H1 (cell line): ENCODE results near the gene AGPAT2. TPM values are rescaled to one million over a fixed set of nuclear protein-coding genes. Genes with fewer than 3 reads are reported as not detected.

Experiments
- CTCF ChIA-PET: fragments of 300-600 bp; sonication (Branson Sonifier 250); formaldehyde crosslinking; loops from one replicate; lab custom pipeline; 2021; ENCODE audit not compliant: partially characterized antibody; lab: Charles Lee
- POLR2A ChIA-PET: fragments of 300-600 bp; sonication (Branson Sonifier 250); formaldehyde crosslinking; loops from one replicate; lab custom pipeline; 2021; ENCODE audit warnings: inconsistent platforms; ENCODE audit not compliant: partially characterized antibody; lab: Charles Lee
- DNase-seq, 2 experiments: peaks; one replicate each; pipeline versions ENCODE4 v3.0.0 to v3.0.0-alpha.2; 2010 to 2022; ENCODE audit warnings: low spot score in 2 of 2, low read depth in 1 of 2, mixed read lengths in 1 of 2
- FAIRE-seq: peaks from 2 replicates; lab custom pipeline; 2011; peaks lifted over from hg19 to GRCh38; lab: Jason Lieb, UNC
- H2AFZ ChIP-seq: 2 replicates; pipeline ENCODE4 v1.8.1; 2012; ENCODE audit warnings: low read length, inconsistent platforms
- H2AK5ac ChIP-seq: 2 replicates; pipeline ENCODE4 v1.6.1; 2013; ENCODE audit warnings: low read depth, low read length
- H2BK120ac ChIP-seq: replicated peaks from 2 replicates; pipeline ENCODE3; 2013; ENCODE audit warnings: low read depth, low read length, inconsistent platforms
- H2BK12ac ChIP-seq: 2 replicates; pipeline ENCODE4 v1.6.1; 2013; ENCODE audit warnings: low read depth, low read length
- H2BK15ac ChIP-seq: 2 replicates; pipeline ENCODE4 v1.6.1; 2013; ENCODE audit warnings: low read length
- H2BK20ac ChIP-seq: 2 replicates; pipeline ENCODE4 v1.6.1; 2013; ENCODE audit warnings: low read length
- H2BK5ac ChIP-seq: 2 replicates; pipeline ENCODE4 v1.6.1; 2013; ENCODE audit warnings: low read depth, low read length
- H3K14ac ChIP-seq: 2 replicates; pipeline ENCODE4 v1.6.1; 2013; ENCODE audit warnings: inconsistent platforms; ENCODE audit not compliant: insufficient read length
- H3K18ac ChIP-seq: 2 replicates; pipeline ENCODE4 v1.6.1; 2013; ENCODE audit warnings: low read length; ENCODE audit errors: extremely low read depth
- H3K23ac ChIP-seq: 2 replicates; pipeline ENCODE4 v1.6.1; 2013; ENCODE audit warnings: inconsistent platforms; ENCODE audit not compliant: insufficient read length
- H3K23me2 ChIP-seq: 2 replicates; pipeline ENCODE4 v1.6.1; 2013; ENCODE audit warnings: low read depth, low read length
- H3K27ac ChIP-seq: 2 replicates; pipeline ENCODE4 v1.6.1; 2011; ENCODE audit warnings: low read depth, low read length, inconsistent platforms
- H3K27me3 ChIP-seq, 4 experiments: replicated peaks in 1 of 4; 1 replicate in 1 of 4; 2 replicates in 3 of 4; pipeline versions ENCODE4 v1.6.1 to v1.8.1; 2011 to 2013; ENCODE audit warnings: low read length in 3 of 4, mild to moderate bottlenecking in 3 of 4, inconsistent platforms in 2 of 4, mixed read lengths in 2 of 4, moderate library complexity in 1 of 4; ENCODE audit not compliant: control insufficient read depth in 3 of 4, insufficient read depth in 3 of 4; ENCODE audit errors: extremely low read depth in 1 of 4
- H3K36me3 ChIP-seq, 4 experiments: 2 replicates each; pipeline versions ENCODE4 v1.6.1 to v1.8.1; 2011 to 2013; ENCODE audit warnings: mild to moderate bottlenecking in 4 of 4, low read length in 3 of 4, moderate library complexity in 2 of 4, control low read depth in 1 of 4, inconsistent platforms in 1 of 4; ENCODE audit not compliant: insufficient read depth in 4 of 4, control insufficient read depth in 2 of 4
- H3K4ac ChIP-seq: replicated peaks from 2 replicates; pipeline ENCODE3; 2013; ENCODE audit warnings: low read length, low read depth, mixed read lengths, inconsistent platforms; ENCODE audit not compliant: insufficient read length
- H3K4me1 ChIP-seq, 4 experiments: replicated peaks in 1 of 4; 1 replicate in 1 of 4; 2 replicates in 3 of 4; pipeline versions ENCODE4 v1.6.1 to v1.8.1; 2011 to 2013; ENCODE audit warnings: low read length in 3 of 4, inconsistent platforms in 2 of 4, mixed read lengths in 1 of 4; ENCODE audit not compliant: insufficient read depth in 4 of 4, control insufficient read depth in 3 of 4
- H3K4me2 ChIP-seq, 2 experiments: 2 replicates each; pipeline versions ENCODE4 v1.6.1 to v1.8.1; 2011 to 2013; ENCODE audit warnings: low read depth in 2 of 2, low read length in 2 of 2, control low read depth in 1 of 2, inconsistent platforms in 1 of 2, mild to moderate bottlenecking in 1 of 2; ENCODE audit not compliant: insufficient read depth in 1 of 2
- H3K4me3 ChIP-seq, 4 experiments: fragments of 200-600, 300-600 bp in 1 of 4; sonication (generic), shearing (Covaris generic), sonication (Bioruptor Twin) in 1 of 4; 2 replicates each; pipeline versions ENCODE4 v1.5.1 to v1.8.1; 2011 to 2016; ENCODE audit warnings: low read length in 4 of 4, low read depth in 3 of 4, control low read depth in 2 of 4, inconsistent platforms in 2 of 4, mild to moderate bottlenecking in 2 of 4, mixed read lengths in 1 of 4, moderate library complexity in 1 of 4; ENCODE audit not compliant: insufficient read depth in 2 of 4; ENCODE audit errors: extremely low read depth in 1 of 4
- H3K56ac ChIP-seq: replicated peaks from 2 replicates; pipeline ENCODE3; 2013; ENCODE audit warnings: low read depth, mild to moderate bottlenecking, mixed read lengths, low read length, inconsistent platforms; ENCODE audit not compliant: insufficient read length
- H3K79me1 ChIP-seq: 2 replicates; pipeline ENCODE4 v1.6.1; 2013; ENCODE audit warnings: low read depth, low read length, control low read depth
- H3K79me2 ChIP-seq, 2 experiments: 2 replicates each; pipeline versions ENCODE4 v1.6.1 to v1.8.1; 2012 to 2013; ENCODE audit warnings: low read length in 2 of 2, mild to moderate bottlenecking in 2 of 2, inconsistent platforms in 1 of 2; ENCODE audit not compliant: insufficient read depth in 2 of 2, control insufficient read depth in 1 of 2
- H3K9ac ChIP-seq, 4 experiments: replicated peaks in 1 of 4; 1 replicate in 1 of 4; 2 replicates in 3 of 4; pipeline versions ENCODE4 v1.6.1 to v1.8.1; 2011 to 2013; ENCODE audit warnings: low read depth in 3 of 4, low read length in 3 of 4, control low read depth in 2 of 4, mild to moderate bottlenecking in 2 of 4, moderate library complexity in 2 of 4, inconsistent platforms in 1 of 4; ENCODE audit errors: extremely low read depth in 1 of 4
- H3K9me3 ChIP-seq, 2 experiments: 2 replicates each; pipeline versions ENCODE4 v1.6.1 to v1.8.1; 2012 to 2013; ENCODE audit warnings: mild to moderate bottlenecking in 2 of 2, moderate library complexity in 2 of 2, control low read depth in 1 of 2, inconsistent platforms in 1 of 2, low read depth in 1 of 2, low read length in 1 of 2, mixed read lengths in 1 of 2; ENCODE audit not compliant: insufficient read depth in 2 of 2
- H4K20me1 ChIP-seq, 2 experiments: replicated peaks in 1 of 2; 2 replicates each; pipeline versions ENCODE3 to v1.8.1; 2011 to 2013; ENCODE audit warnings: inconsistent platforms in 2 of 2, low read length in 2 of 2, mild to moderate bottlenecking in 1 of 2; ENCODE audit not compliant: insufficient read depth in 2 of 2, control insufficient read depth in 1 of 2
- H4K5ac ChIP-seq: 2 replicates; pipeline ENCODE4 v1.6.1; 2013; ENCODE audit warnings: low read length, low read depth, mixed read lengths, inconsistent platforms; ENCODE audit not compliant: insufficient read length
- H4K8ac ChIP-seq: 2 replicates; pipeline ENCODE4 v1.8.0; 2013; ENCODE audit warnings: mild to moderate bottlenecking, moderate library complexity, low read length, inconsistent platforms; ENCODE audit not compliant: insufficient read depth; ENCODE audit errors: extremely low read depth
- H4K91ac ChIP-seq: replicated peaks from 2 replicates; pipeline ENCODE3; 2013; ENCODE audit warnings: low read length, mixed read lengths, inconsistent platforms; ENCODE audit not compliant: insufficient read length
- ASH2L ChIP-seq: fragments of 200-600, 300-600 bp; sonication (generic); IDR thresholded peaks from one replicate; pipeline ENCODE4 v1.7.1; 2017; ENCODE audit warnings: low read length
- BACH1 ChIP-seq: IDR thresholded peaks from 2 replicates; pipeline ENCODE4 v1.6.1; 2012; ENCODE audit warnings: low read length, improper control_type of control experiment
- CEBPB ChIP-seq: IDR thresholded peaks from 2 replicates; pipeline ENCODE4 v1.6.1; 2012; ENCODE audit warnings: low read depth, low read length
- CHD1 ChIP-seq: IDR thresholded peaks from 2 replicates; pipeline ENCODE4 v1.6.1; 2012; ENCODE audit warnings: low read depth, low read length, improper control_type of control experiment
- FOSL1 ChIP-seq: IDR thresholded peaks from 2 replicates; pipeline ENCODE4 v1.6.1; 2011; ENCODE audit warnings: mild to moderate bottlenecking, low read depth, low read length, moderate library complexity; ENCODE audit not compliant: insufficient read depth
- HDAC6 ChIP-seq: IDR thresholded peaks from one replicate; pipeline ENCODE4 v1.7.1; 2012; ENCODE audit warnings: low read depth, mild to moderate bottlenecking, inconsistent platforms, low read length, moderate library complexity
- KDM4A ChIP-seq: IDR thresholded peaks from one replicate; pipeline ENCODE4 v1.7.1; 2012; ENCODE audit warnings: low read depth, mild to moderate bottlenecking, moderate library complexity, low read length, inconsistent platforms; ENCODE audit not compliant: severe bottlenecking
- RFX5 ChIP-seq: IDR thresholded peaks from 2 replicates; pipeline ENCODE4 v1.6.1; 2011; ENCODE audit warnings: low read depth, low read length, improper control_type of control experiment, borderline replicate concordance
- SIN3A ChIP-seq, 2 experiments: IDR thresholded peaks in 1 of 2; conservative IDR thresholded peaks in 1 of 2; 2 replicates each; pipeline ENCODE4 v1.6.1; 2011 to 2012; ENCODE audit warnings: low read length in 2 of 2, improper control_type of control experiment in 1 of 2, low read depth in 1 of 2, mild to moderate bottlenecking in 1 of 2
- WGBS, 2 experiments: shearing (Covaris generic) in 1 of 2; methylation state at CpG; one replicate each; pipeline versions ENCODE4 v1.1.6 to v1.1.7; 2013 to 2015; ENCODE audit warnings: low lambda C conversion rate in 2 of 2, mixed read lengths in 2 of 2, inconsistent platforms in 1 of 2, low coverage in 1 of 2, missing lambda C conversion rate in 1 of 2; ENCODE audit not compliant: insufficient replicate concordance in 2 of 2, insufficient coverage in 1 of 2, insufficient read length in 1 of 2; ENCODE audit errors: extremely low coverage in 1 of 2, missing lambda C conversion rate in 1 of 2; 5-methylcytosine and 5-hydroxymethylcytosine counted together
- polyA plus RNA-seq, 7 experiments: library from polyadenylated mRNA; depleted of rRNA in 3 of 7; stranded (reverse) in 5 of 7; unstranded in 2 of 7; fragments of >200 nt in 5 of 7; fragments of 200-250 nt in 2 of 7; gene quantifications; 1 replicate in 5 of 7; 2 replicates in 1 of 7; 4 replicates in 1 of 7; pipeline versions ENCODE4 v1.2.1 to v1.2.3, GENCODE V29; 2011 to 2013; ENCODE audit warnings: missing spikeins in 2 of 7, mixed read lengths in 2 of 7
- total RNA-seq: library from RNA; stranded (reverse); fragmentation: NEBNext Ultra II Directional; extraction: Animal tissue kit (Norgen Biotek cat#: 25700); gene quantifications from 2 replicates; pipeline ENCODE4 v1.2.1, GENCODE V29; 2021
- TF ChIP-seq, protein P1 (sequence below), 3 experiments: IDR thresholded peaks; 1 replicate in 2 of 3; 2 replicates in 1 of 3; pipeline versions ENCODE4 v1.5.1 to v1.6.1; 2011; ENCODE audit warnings: low read length in 3 of 3, mild to moderate bottlenecking in 3 of 3, inconsistent platforms in 2 of 3, low read depth in 1 of 3, moderate library complexity in 1 of 3; ENCODE audit not compliant: insufficient read depth in 1 of 3; ENCODE audit errors: control extremely low read depth in 1 of 3

The AGPAT2 gene
- total and polyA plus RNA-seq, 2 of the 8 experiments (the other 6 are each of a cell fraction or from before 2014, with no cell fraction given), result 31.6 to 37.6 TPM

DNA sequence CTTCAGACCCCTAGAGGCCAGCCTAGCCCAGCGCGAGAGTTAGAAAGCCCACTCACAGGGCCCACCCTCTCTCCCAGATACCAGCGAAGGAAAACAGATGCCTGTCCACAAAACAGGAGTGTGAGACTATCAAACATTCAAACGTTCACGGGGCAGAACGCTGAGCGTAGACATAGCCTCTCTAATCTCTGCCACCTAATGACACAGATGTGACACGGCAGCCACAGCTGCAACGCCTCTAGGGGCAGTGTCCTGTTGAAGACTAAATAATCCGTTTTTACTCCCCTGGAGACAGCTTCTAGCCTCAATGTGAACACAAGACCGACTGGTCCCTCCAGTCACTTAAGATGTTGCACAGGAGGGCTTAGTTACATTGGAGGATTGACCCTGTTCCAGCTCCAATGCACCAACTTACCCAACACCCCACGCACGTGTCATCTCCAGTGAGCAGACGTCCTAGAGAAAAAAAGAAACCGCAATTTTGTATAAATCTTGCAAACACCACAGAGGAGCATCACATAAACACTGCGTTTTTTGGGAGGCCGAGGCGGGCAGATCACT lies 39.5 kb upstream of the AGPAT2 start:
- Histone ChIP-seq H3K27me3 (peaks cover 0 to 9% (median 5%) of the 10 kb centered on the region in 4 experiments; a peak in 5 of 7 replicates), H3K23ac (no peak overlapping the region), H2BK5ac (no peak overlapping the region), H3K79me1 (peaks cover 12% of the 10 kb centered on the region), H3K9ac (peak overlapping the region in 3 of 4 experiments; percentile 0 to 42 (median 16); a peak in 3 of 7 replicates), H4K5ac (no peak overlapping the region), H2AK5ac (no peak overlapping the region), H4K8ac (no peak overlapping the region), H2BK120ac (no peak overlapping the region), H3K79me2 (peaks cover 8 to 36% of the 10 kb centered on the region in 2 experiments), H3K36me3 (peaks cover 19 to 46% (median 35%) of the 10 kb centered on the region in 4 experiments), H3K4me3 (peak overlapping the region; percentile 89 to 98 (median 95)), H3K23me2 (peaks cover 13% of the 10 kb centered on the region; the same call in 1 of the 2 replicates), H2BK20ac (no peak overlapping the region), H3K56ac (no peak overlapping the region), H3K4ac (no peak overlapping the region), H3K18ac (no peak overlapping the region), H2AFZ (no peak overlapping the region), H4K20me1 (peaks cover 26 to 39% of the 10 kb centered on the region in 2 experiments), H3K14ac (no peak overlapping the region), H3K9me3 (no peaks in the 10 kb centered on the region), H2BK15ac (no peak overlapping the region), H4K91ac (no peak overlapping the region), H3K4me1 (peaks cover 3 to 16% (median 5%) of the 10 kb centered on the region in 4 experiments), H3K27ac (no peak overlapping the region), H2BK12ac (no peak overlapping the region), H3K4me2 (peak overlapping the region; percentile 88 to 90)
- WGBS, 2 experiments, result 62% methylated on average over 18 of the region's 18 CpGs; no CpG with 5 or more reads in 1 of the 2 experiments
- FAIRE-seq, result no peak
- POLR2A ChIA-PET, result interaction anchor here (0.5 to 14.1 kb wide), 23 partner anchors 10 to 705 kb away, joined by 3 to 223 read pairs (median 5); partner anchors contain the start of genes AGPAT2, DIPK1B, LCN10 and LCN6
- no peak for DNase-seq
- CTCF ChIA-PET, result interaction anchor here (0.7 to 6.8 kb wide), 8 partner anchors 10 to 249 kb away, joined by 3 to 62 read pairs (median 3); no protein-coding TSS in a partner anchor
- TF ChIP-seq RFX5 (no peak), CHD1 (no peak), FOSL1 (no peak), SIN3A (conservative IDR thresholded peaks at IDR 0.05 in 1 of 2, IDR thresholded peaks at IDR 0.05 in 1 of 2; ENCODE audit: low read depth in 1 of 2, low read length in 2 of 2) (peak in 1 of 2 experiments; percentile 69; a peak in 1 of 4 replicates), CEBPB (no peak), ASH2L (no peak), KDM4A (no peak), BACH1 (no peak), HDAC6 (no peak)
- TF ChIP-seq, protein P1, sequence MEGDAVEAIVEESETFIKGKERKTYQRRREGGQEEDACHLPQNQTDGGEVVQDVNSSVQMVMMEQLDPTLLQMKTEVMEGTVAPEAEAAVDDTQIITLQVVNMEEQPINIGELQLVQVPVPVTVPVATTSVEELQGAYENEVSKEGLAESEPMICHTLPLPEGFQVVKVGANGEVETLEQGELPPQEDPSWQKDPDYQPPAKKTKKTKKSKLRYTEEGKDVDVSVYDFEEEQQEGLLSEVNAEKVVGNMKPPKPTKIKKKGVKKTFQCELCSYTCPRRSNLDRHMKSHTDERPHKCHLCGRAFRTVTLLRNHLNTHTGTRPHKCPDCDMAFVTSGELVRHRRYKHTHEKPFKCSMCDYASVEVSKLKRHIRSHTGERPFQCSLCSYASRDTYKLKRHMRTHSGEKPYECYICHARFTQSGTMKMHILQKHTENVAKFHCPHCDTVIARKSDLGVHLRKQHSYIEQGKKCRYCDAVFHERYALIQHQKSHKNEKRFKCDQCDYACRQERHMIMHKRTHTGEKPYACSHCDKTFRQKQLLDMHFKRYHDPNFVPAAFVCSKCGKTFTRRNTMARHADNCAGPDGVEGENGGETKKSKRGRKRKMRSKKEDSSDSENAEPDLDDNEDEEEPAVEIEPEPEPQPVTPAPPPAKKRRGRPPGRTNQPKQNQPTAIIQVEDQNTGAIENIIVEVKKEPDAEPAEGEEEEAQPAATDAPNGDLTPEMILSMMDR (IDR thresholded peaks at IDR 0.05; ENCODE audit: control extremely low read depth in 1 of 3, insufficient read depth in 1 of 3, low read depth in 1 of 3, low read length in 3 of 3), result peak in 2 of 3 experiments; percentile 57 to 58; a peak in 3 of 4 replicates
